ENCODE data around the gene SURF6.
"Not testable (repeated sequence)": the region's sequence is repeated elsewhere in the genome, so short reads cannot be mapped to it uniquely, and the experiment has no call there.

Gene SURF6

DNA sequence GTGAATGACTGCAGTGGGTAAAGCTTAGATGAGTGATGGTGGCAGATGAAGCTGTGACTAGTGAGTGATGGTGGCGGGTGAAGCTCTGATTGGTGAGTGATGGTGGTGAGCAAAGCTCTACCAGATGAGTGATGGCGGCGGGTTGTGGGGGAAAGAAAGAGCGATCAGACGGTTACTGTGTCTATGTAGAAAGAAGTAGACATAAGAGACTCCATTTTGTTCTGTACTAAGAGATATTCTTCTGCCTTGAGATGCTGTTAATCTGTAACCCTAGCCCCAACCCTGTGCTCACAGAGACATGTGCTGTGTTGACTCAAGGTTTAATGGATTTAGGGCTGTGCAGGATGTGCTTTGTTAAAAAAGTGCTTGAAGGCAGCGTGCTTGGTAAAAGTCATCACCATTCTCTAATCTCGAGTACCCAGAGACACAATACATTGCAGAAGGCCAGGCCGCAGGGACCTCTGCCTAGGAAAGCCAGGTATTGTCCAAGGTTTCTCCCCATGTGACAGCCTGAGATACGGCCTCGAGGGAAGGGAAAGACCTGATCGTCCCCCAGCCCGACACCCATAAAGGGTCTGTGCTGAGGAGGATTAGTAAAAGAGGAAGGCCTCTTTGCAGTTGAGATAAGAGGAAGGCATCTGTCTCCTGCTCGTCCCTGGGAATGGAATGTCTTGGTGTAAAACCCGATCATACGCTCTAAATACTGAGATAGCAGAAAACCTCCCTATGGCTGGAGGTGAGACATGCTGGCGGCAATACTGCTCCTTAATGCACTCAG lies 52.5 kb downstream of the SURF6 start:
- DNase-seq, result not testable (repeated sequence)

DNA sequence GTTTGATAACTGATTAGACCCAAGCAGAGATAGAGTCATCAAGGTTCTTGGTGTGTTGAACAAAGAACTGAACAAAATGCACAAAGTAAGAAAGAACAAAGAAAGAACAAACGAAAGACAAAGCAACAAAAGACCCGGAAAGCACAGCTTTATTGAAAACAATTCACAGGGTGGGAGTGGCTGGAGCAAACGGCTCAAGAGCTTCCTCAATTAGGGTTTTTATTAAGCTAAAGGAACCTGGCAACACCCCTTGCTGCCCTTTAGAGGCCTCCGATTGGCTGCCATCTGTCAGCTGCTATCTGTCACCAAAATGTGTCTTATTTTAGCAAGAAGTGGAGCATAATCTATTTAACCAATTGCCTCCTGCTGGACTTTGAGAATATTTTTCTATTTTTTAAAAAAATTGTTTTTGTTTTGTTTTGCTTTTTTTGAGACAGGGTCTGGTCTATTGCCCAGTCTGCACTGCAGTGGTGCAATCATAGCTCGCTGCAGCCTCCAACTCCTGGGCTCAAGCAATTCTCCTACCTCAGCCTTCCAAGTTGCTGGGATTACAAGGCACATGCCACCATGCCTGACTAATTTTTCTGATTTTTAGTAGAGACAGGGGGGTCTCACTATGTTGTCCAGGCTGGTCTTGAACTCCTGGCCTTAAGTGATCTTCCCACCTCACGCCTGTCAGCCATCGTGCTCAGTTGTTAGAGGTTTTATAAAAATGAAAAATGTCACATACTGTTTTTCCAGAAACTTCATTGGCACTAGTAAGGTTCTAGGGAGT lies 53.3 kb downstream of the SURF6 start:
- no peak for DNase-seq

DNA sequence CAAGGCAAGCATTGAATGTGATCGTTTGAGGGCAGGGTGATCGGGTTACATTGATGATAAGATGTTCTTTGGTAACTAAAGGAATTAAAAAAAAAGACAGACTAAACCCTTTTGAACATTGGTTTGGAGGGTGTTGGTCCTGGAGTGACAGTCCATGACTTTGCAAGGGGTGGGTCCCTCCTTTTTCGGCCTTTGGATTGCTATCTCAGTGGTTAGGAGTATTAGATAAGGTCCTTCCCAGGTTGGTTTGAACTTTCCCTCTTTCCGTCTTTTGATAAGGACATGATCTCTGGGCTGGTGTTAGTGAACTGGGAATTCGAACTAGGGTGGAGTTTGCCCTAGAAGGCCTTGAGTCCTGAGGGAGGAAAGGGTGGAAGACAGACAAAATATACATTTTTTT lies 55.6 kb downstream of the SURF6 start:
- DNase-seq, result no peak
